CD4-positive, alpha-beta T cell treated with Interleukin-17A for 1 hour (primary cell): Measurements from ENCODE around the gene ITGB8.

Experiments used
- DNase-seq: peaks from one replicate; pipeline ENCODE4 v3.0.0-alpha.2; 2020

ITGB8 gene

GRCh38 chr7:20310301-20310700 is 20.4 kb upstream of the ITGB8 start:
- DNase-seq: no peak

- peak; percentile 22 for DNase-seq
Observed at GRCh38 chr7:20310963-20311742, 19.5 kb upstream of the ITGB8 start.

- no peak for DNase-seq
Observed at GRCh38 chr7:20311743-20312042, 19.0 kb upstream of the ITGB8 start.

- DNase-seq: no peak
Observed at GRCh38 chr7:20312562-20312961, 18.1 kb upstream of the ITGB8 start.

GRCh38 chr7:20313626-20314025 is 17.1 kb upstream of the ITGB8 start:
- DNase-seq: no peak

GRCh38 chr7:20314198-20314597 is 16.5 kb upstream of the ITGB8 start:
- no peak for DNase-seq

- DNase-seq: no peak
Observed at GRCh38 chr7:20316706-20317105, 14.0 kb upstream of the ITGB8 start.

GRCh38 chr7:20317413-20317812 is 13.3 kb upstream of the ITGB8 start:
- DNase-seq: no peak

- DNase-seq: no peak
Observed at GRCh38 chr7:20318933-20319332, 11.8 kb upstream of the ITGB8 start.

GRCh38 chr7:20320322-20320721 is 10.4 kb upstream of the ITGB8 start:
- no peak for DNase-seq

GRCh38 chr7:20320786-20321185 is 9.9 kb upstream of the ITGB8 start:
- no peak for DNase-seq

- DNase-seq: no peak
Observed at GRCh38 chr7:20323595-20323994, 7.1 kb upstream of the ITGB8 start.

- no peak for DNase-seq
Observed at GRCh38 chr7:20326342-20326741, 4.4 kb upstream of the ITGB8 start.

- DNase-seq: no peak
Observed at GRCh38 chr7:20327055-20327454, 3.6 kb upstream of the ITGB8 start.

- no peak for DNase-seq
Observed at GRCh38 chr7:20328027-20328426, 2.7 kb upstream of the ITGB8 start.

- DNase-seq: no peak
Observed at GRCh38 chr7:20328692-20329091, 2.0 kb upstream of the ITGB8 start.

GRCh38 chr7:20329389-20330238 is 1.1 kb upstream of the ITGB8 start:
- DNase-seq: no peak

GRCh38 chr7:20330928-20331909 is 519 bp downstream of the ITGB8 start:
- DNase-seq: no peak

- no peak for DNase-seq
Observed at GRCh38 chr7:20331910-20332813, 1.5 kb downstream of the ITGB8 start.

- DNase-seq: no peak
Observed at GRCh38 chr7:20338285-20338684, 7.6 kb downstream of the ITGB8 start.

- DNase-seq: no peak
Observed at GRCh38 chr7:20340839-20341238, 10.1 kb downstream of the ITGB8 start.

- no peak for DNase-seq
Observed at GRCh38 chr7:20343205-20343604, 12.5 kb downstream of the ITGB8 start.
